Heart left ventricle (tissue), 13 donors: ENCODE results near the gene DCTN5.

Experiments used
- CTCF ChIP-seq, 12 donors: fragments of 200-600 bp; sonication (generic) in 4 of 12; IDR thresholded peaks; one replicate each; pipeline versions ENCODE4 v1.5.0 to v1.8.0; 2018 to 2022; ENCODE audit warnings: antibody characterized with exemption in 12 of 12, mild to moderate bottlenecking in 5 of 12
- POLR2A ChIP-seq, 2 donors: fragments of 450-650 bp; IDR thresholded peaks; one replicate each; pipeline ENCODE4 v1.6.1; 2017; ENCODE audit warnings: antibody characterized with exemption in 2 of 2, mild to moderate bottlenecking in 2 of 2, moderate library complexity in 2 of 2
- donor health status: ischemic (EF 13 %, LVEDD 7.1; RV severe dilation, severe dysfunction).
- donor health status: DM: no; HTN: yes; CAD: no.
- donor health status: DM: no; HTN: no; CAD: no.
- donor health status: ischemic (EF 25% LVEDD 6.9; RV normal size, moderate dysfunction).
- donor health status: ischemic (EF 25% LVEDD 5.7; RV mildly dilated, moderate dysfunction).
- donor health status: ischemic (EF 35%, LVEDD 5.7; RV mildly dilated, moderate dysfunction).
- donor health status: nonischemic (EF 11% LVEDD 7.7; RV severe dilation, severe dysfunction).
- donor health status: DM: yes; HTN: yes; CAD: no.
- donor health status: PGD.
- donor health status: ischemic (EF 29% LVEDD 5.4; RV normal size, mild dysfunction).
- donor health status: nonischemic (EF 23%, LVEDD 6.1; RV moderate dilation, normal function).

GRCh38 chr16:23615805-23616204 lies 25.5 kb upstream of the DCTN5 start:
- TF ChIP-seq CTCF (IDR thresholded peaks at IDR 0.05) (no peak), POLR2A (IDR thresholded peaks at IDR 0.05) (no peak)
